ENCODE measurements around the gene AGXT.

- TF ChIP-seq, protein P1, sequence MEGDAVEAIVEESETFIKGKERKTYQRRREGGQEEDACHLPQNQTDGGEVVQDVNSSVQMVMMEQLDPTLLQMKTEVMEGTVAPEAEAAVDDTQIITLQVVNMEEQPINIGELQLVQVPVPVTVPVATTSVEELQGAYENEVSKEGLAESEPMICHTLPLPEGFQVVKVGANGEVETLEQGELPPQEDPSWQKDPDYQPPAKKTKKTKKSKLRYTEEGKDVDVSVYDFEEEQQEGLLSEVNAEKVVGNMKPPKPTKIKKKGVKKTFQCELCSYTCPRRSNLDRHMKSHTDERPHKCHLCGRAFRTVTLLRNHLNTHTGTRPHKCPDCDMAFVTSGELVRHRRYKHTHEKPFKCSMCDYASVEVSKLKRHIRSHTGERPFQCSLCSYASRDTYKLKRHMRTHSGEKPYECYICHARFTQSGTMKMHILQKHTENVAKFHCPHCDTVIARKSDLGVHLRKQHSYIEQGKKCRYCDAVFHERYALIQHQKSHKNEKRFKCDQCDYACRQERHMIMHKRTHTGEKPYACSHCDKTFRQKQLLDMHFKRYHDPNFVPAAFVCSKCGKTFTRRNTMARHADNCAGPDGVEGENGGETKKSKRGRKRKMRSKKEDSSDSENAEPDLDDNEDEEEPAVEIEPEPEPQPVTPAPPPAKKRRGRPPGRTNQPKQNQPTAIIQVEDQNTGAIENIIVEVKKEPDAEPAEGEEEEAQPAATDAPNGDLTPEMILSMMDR (conservative IDR thresholded peaks at IDR 0.05; ENCODE audit: low read length), result no peak
- no peak for TF ChIP-seq EZH2phosphoT487 (IDR thresholded peaks at IDR 0.05; ENCODE audit: borderline replicate concordance, low read depth, low read length)
These were observed 54.4 kb downstream of the AGXT start for GRCh38 chr2:240922982-240923537.
